Measurements from ENCODE around the gene IL3RA.
"Not testable (repeated sequence)": the region's sequence is repeated elsewhere in the genome, so short reads cannot be mapped to it uniquely, and the experiment has no call there.

Gene IL3RA

DNA sequence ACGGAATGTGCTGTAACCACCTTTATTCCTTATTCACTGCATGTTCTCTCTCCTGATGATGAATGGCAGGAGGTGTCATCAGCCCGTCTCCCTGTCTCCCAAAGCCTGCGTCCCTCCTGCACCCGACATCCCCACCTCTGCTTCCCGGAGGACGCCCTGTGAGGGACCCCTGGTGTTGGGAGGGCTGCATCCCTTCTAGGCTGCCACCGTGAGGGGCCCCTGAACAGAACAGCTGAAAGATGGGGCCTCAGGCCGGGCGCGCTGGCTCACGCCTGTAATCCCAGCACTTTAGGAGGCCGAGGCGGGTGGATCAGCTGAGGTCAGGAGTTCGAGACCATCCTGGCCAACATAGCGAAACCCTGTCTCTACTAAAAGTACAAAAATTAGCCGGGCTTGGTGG, 89.7 kb downstream of the IL3RA start:
- DNase-seq: not testable (repeated sequence)

DNA sequence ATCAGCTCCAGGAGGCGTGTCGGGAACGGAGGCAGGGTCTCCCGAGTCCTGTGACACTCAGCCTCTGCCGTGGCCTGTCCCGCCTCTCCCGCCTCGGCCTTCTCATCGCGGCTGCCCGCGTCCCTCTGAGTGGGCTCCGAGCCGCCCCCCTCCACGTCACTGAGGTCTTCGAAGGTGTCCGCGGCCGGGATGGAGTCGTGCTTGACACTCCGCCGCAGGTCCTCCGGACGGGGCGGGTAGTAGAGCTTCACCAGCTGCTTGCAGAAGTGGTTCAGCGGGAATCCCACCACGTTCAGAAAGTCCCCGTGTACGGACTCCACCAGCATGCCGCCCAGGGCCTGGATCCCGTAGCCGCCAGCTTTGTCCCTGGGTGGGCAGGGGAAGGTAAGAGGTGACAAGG, 91.2 kb downstream of the IL3RA start:
- DNase-seq: peak; percentile 1

DNA sequence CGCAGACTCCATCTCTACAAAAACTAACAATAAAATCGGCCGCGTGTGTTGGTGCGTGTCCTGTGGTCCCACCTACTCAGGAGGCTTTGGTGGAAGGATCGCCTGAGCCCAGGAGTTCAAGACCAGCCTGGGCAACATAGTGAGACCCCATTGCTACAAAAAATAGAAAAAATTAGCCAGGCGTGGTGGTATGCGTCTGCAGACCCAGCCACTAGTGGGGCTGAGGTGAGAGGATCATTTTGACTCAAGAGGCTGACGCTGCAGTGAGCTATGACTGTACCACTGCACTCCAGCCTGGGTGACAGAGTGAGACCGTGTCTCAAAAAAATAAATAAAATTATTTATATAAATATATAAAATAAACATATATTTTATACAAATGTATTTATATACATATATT, 93.9 kb downstream of the IL3RA start:
- DNase-seq: no peak

All from stimulated activated CD4-positive, alpha-beta T cell treated with anti-CD3 and anti-CD28 coated beads, Interleukin-1b, Interleukin-23, amount 100 ng/mL, for 48 hours (primary cell).